ENCODE results near the gene ADAR. TPM values are rescaled to one million over a fixed set of nuclear protein-coding genes. Genes with fewer than 3 reads are reported as not detected.

The ADAR gene
- polyA plus RNA-seq, 1 experiment: 143 TPM

DNA sequence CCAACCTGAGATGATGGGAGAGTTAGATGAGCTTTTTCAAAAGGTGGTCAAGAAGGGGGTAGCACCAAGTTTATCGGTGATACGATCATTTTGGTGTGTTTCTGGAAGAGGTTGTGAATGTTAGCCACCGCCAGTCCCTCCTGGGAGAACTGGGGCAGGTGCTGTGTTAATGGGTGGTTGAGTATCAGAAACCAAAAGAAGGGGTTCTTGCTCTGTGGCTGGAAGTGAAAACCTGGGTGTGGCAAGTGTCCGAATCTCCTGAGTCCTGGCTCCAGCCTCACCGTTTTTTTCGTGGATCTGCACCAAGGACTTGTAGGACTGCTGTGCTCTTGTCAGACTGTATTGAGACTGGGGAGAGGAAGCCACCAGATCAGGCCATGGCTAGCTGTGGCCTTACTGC is 57.3 kb downstream of the ADAR start:
- DNase-seq (ENCODE audit: low read depth): no peak

GRCh38 chr1:154550070-154550469 is 57.9 kb downstream of the ADAR start:
- ChIA-PET POLR2A (no interaction called here), CTCF (interaction anchor here (1.5 kb wide), 1 partner anchor 71 kb away, joined by 5 read pairs; no protein-coding TSS in a partner anchor)
- no peak for DNase-seq (ENCODE audit: low read depth)
- peaks cover 38% of the 10 kb centered on the region for H3K36me3 ChIP-seq (ENCODE audit: control insufficient read depth, insufficient read depth, low read length)
- no peaks in the 10 kb centered on the region for H3K27me3 ChIP-seq (ENCODE audit: control insufficient read depth, insufficient read depth, low read length)
- H3K4me3 ChIP-seq (ENCODE audit: low read depth, low read length): no peak overlapping the region
- TF ChIP-seq, protein P1, sequence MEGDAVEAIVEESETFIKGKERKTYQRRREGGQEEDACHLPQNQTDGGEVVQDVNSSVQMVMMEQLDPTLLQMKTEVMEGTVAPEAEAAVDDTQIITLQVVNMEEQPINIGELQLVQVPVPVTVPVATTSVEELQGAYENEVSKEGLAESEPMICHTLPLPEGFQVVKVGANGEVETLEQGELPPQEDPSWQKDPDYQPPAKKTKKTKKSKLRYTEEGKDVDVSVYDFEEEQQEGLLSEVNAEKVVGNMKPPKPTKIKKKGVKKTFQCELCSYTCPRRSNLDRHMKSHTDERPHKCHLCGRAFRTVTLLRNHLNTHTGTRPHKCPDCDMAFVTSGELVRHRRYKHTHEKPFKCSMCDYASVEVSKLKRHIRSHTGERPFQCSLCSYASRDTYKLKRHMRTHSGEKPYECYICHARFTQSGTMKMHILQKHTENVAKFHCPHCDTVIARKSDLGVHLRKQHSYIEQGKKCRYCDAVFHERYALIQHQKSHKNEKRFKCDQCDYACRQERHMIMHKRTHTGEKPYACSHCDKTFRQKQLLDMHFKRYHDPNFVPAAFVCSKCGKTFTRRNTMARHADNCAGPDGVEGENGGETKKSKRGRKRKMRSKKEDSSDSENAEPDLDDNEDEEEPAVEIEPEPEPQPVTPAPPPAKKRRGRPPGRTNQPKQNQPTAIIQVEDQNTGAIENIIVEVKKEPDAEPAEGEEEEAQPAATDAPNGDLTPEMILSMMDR (IDR thresholded peaks at IDR 0.05; ENCODE audit: insufficient read depth, low read depth, low read length): no peak

More for the DNA sequence above, 57.3 kb downstream of the ADAR start:
- POLR2A ChIA-PET: no interaction called here
- H3K27me3 ChIP-seq (ENCODE audit: control insufficient read depth, insufficient read depth, low read length): no peaks in the 10 kb centered on the region
- H3K4me3 ChIP-seq (ENCODE audit: low read depth, low read length): no peak overlapping the region
- CTCF ChIA-PET: interaction anchor here (1.5 kb wide), 1 partner anchor 71 kb away, joined by 5 read pairs; no protein-coding TSS in a partner anchor
- H3K36me3 ChIP-seq (ENCODE audit: control insufficient read depth, insufficient read depth, low read length): peaks cover 44% of the 10 kb centered on the region
- TF ChIP-seq, protein P1 (IDR thresholded peaks at IDR 0.05; ENCODE audit: insufficient read depth, low read depth, low read length): no peak

DNA sequence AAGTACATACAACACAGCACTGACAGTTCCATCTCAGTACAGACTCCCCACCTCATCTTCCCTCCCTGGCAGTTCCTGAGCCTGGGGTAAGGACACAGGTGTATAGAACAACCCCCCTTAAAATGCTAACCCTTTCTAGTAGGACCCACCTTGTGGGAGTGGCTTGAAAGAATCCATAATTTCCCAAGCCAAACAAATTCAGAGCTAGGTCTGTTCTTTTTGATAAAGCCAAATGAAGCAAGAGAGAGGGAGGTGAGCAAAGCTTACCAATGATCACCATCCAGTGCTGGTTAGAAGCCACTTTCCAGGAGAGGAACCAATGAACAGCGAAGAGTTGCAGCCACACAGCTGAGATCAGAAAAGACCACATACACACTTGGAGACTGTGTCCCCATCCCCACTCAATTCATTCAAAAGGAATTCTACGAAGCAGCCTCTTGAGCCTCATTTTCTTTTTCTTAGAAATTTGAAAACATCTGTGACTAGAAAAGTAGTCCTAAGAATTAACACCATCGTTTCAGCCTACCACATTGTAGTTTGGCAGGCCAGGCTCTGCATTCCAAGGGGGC is 58.7 kb downstream of the ADAR start:
- TF ChIP-seq, protein P1 (IDR thresholded peaks at IDR 0.05; ENCODE audit: insufficient read depth, low read depth, low read length): no peak
- ChIA-PET POLR2A (no interaction called here), CTCF (interaction anchor here (0.7 to 4.8 kb wide), 3 partner anchors 56 to 70 kb away, joined by 3 to 43 read pairs (median 5); no protein-coding TSS in a partner anchor)
- H3K4me3 ChIP-seq (ENCODE audit: low read depth, low read length): no peak overlapping the region
- peaks cover 1% of the 10 kb centered on the region; the same call in 1 of the 2 replicates for H3K27me3 ChIP-seq (ENCODE audit: control insufficient read depth, insufficient read depth, low read length)
- H3K36me3 ChIP-seq (ENCODE audit: control insufficient read depth, insufficient read depth, low read length): peaks cover 30% of the 10 kb centered on the region
- DNase-seq (ENCODE audit: low read depth): no peak

- CTCF ChIA-PET: interaction anchor here (0.9 to 4.8 kb wide), 4 partner anchors 13 to 537 kb away, joined by 3 to 43 read pairs (median 3); no protein-coding TSS in a partner anchor
- Histone ChIP-seq H3K27me3 (ENCODE audit: control insufficient read depth, insufficient read depth, low read length) (peaks cover 1% of the 10 kb centered on the region; the same call in 1 of the 2 replicates), H3K36me3 (ENCODE audit: control insufficient read depth, insufficient read depth, low read length) (peaks cover 24% of the 10 kb centered on the region), H3K4me3 (ENCODE audit: low read depth, low read length) (no peak overlapping the region)
- DNase-seq (ENCODE audit: low read depth): no peak
- POLR2A ChIA-PET: no interaction called here
- TF ChIP-seq, protein P1 (IDR thresholded peaks at IDR 0.05; ENCODE audit: insufficient read depth, low read depth, low read length): no peak
Measured at GRCh38 chr1:154548028-154548427, 60.0 kb downstream of the ADAR start.

GRCh38 chr1:154547105-154547732 is 60.8 kb downstream of the ADAR start:
- DNase-seq (ENCODE audit: low read depth): no peak
- Histone ChIP-seq H3K36me3 (ENCODE audit: control insufficient read depth, insufficient read depth, low read length) (peaks cover 20% of the 10 kb centered on the region), H3K27me3 (ENCODE audit: control insufficient read depth, insufficient read depth, low read length) (peaks cover 5% of the 10 kb centered on the region; the same call in 1 of the 2 replicates), H3K4me3 (ENCODE audit: low read depth, low read length) (no peak overlapping the region)
- CTCF ChIA-PET: interaction anchor here (0.6 to 4.8 kb wide), 16 partner anchors 8 to 1199 kb away, joined by 3 to 43 read pairs (median 4); partner anchors contain the start of genes PGLYRP4 and UBE2Q1
- POLR2A ChIA-PET: interaction anchor here (0.6 kb wide), 1 partner anchor 678 kb away, joined by 3 read pairs; no protein-coding TSS in a partner anchor
- TF ChIP-seq, protein P1 (IDR thresholded peaks at IDR 0.05; ENCODE audit: insufficient read depth, low read depth, low read length): no peak
